H4 (cell line): Measurements from ENCODE around the gene PWWP2B. TPM values are rescaled to one million over a fixed set of nuclear protein-coding genes. Genes with fewer than 3 reads are reported as not detected.

ENCODE experiments used
- DNase-seq: peaks from one replicate; pipeline ENCODE4 v3.0.0-alpha.2; 2015; ENCODE audit warnings: low spot score
- total RNA-seq: library from RNA; depleted of rRNA; stranded (reverse); fragments of >200 nt; shearing (Covaris generic); gene quantifications from 2 replicates; pipeline ENCODE4 v1.2.3, GENCODE V29; 2014

Gene PWWP2B
- total RNA-seq, 1 experiment from 2014 or later: 2.2 TPM

GRCh38 chr10:132418527-132419416, 21.8 kb downstream of the PWWP2B start:
- DNase-seq: peak; percentile 41

- DNase-seq: no peak
These were observed 22.8 kb downstream of the PWWP2B start for GRCh38 chr10:132419538-132420468.

GRCh38 chr10:132420469-132420980, 23.5 kb downstream of the PWWP2B start:
- DNase-seq: no peak

- peak; percentile 50 for DNase-seq
These were observed 24.2 kb downstream of the PWWP2B start for GRCh38 chr10:132420981-132421846.

- no peak for DNase-seq
These were observed 25.1 kb downstream of the PWWP2B start for GRCh38 chr10:132421847-132422751.

GRCh38 chr10:132422903-132423825, 26.2 kb downstream of the PWWP2B start:
- no peak for DNase-seq

GRCh38 chr10:132423966-132424861, 27.2 kb downstream of the PWWP2B start:
- DNase-seq: no peak

GRCh38 chr10:132425029-132425756, 28.2 kb downstream of the PWWP2B start:
- no peak for DNase-seq

- DNase-seq: no peak
These were observed 28.8 kb downstream of the PWWP2B start for GRCh38 chr10:132425757-132426155.

GRCh38 chr10:132427006-132427771, 30.2 kb downstream of the PWWP2B start:
- no peak for DNase-seq

- DNase-seq: no peak
These were observed 31.0 kb downstream of the PWWP2B start for GRCh38 chr10:132427939-132428367.

GRCh38 chr10:132428486-132428995, 31.5 kb downstream of the PWWP2B start:
- no peak for DNase-seq

GRCh38 chr10:132429281-132430230, 32.6 kb downstream of the PWWP2B start:
- no peak for DNase-seq

GRCh38 chr10:132430231-132430743, 33.3 kb downstream of the PWWP2B start:
- DNase-seq: no peak

- no peak for DNase-seq
These were observed 33.9 kb downstream of the PWWP2B start for GRCh38 chr10:132430861-132431271.
